ENCODE data around the gene CLCA4.

The CLCA4 gene

DNA sequence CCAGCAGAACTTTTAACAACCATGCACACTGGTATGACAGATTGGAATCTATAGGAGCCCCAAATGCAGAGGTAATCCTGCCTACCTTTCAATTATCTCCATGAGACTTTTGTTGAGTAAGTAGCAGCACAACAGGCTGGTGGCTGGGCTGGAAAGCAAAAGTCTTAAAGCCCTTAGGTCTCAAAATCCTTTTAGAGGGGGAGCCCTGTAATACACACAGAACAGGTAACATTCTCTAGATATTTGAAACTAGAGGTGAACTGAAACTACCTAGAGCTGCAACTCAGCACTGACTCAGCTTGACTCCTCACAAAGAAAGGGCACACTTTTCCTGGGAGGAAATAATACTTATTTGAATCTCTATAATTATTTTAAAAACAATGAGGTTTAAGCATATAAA lies 71.5 kb downstream of the CLCA4 start:
- Histone ChIP-seq H3K27me3 (replicated peaks; ENCODE audit: control insufficient read depth, insufficient read depth, low read length) (no peaks in the 10 kb centered on the region), H3K9ac (ENCODE audit: low read length) (no peak overlapping the region), H3K9me3 (ENCODE audit: control insufficient read depth, low read length) (peaks cover 15% of the 10 kb centered on the region), H3K36me3 (ENCODE audit: control insufficient read depth, insufficient read depth, low read length, severe bottlenecking) (no peaks in the 10 kb centered on the region), H3K4me1 (ENCODE audit: control insufficient read depth, insufficient read depth, low read length) (no peaks in the 10 kb centered on the region), H3K4me3 (ENCODE audit: low read length) (no peak overlapping the region)
- DNase-seq (ENCODE audit: low read depth): no peak

DNA sequence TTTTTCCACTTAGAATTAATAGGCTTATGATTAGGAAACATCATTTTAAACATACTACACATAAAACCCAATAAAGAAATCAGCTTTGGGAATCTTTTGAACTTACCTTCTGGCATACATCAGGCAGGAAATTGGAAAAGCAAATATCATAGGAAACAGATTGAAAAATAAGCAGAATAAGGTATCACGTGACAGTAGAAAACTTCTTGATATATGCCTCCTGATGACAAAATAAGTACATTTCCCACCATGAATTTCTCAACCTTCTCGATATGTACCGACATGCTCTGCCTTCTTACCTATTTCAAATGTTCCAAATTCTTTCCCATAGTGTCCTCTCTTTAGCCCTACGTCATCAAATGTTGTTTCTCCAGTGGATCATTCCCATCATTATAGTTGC lies 72.4 kb downstream of the CLCA4 start:
- DNase-seq (ENCODE audit: low read depth): no peak
- H3K4me1 ChIP-seq (ENCODE audit: control insufficient read depth, insufficient read depth, low read length): no peaks in the 10 kb centered on the region
- no peaks in the 10 kb centered on the region for H3K27me3 ChIP-seq (replicated peaks; ENCODE audit: control insufficient read depth, insufficient read depth, low read length)

DNA sequence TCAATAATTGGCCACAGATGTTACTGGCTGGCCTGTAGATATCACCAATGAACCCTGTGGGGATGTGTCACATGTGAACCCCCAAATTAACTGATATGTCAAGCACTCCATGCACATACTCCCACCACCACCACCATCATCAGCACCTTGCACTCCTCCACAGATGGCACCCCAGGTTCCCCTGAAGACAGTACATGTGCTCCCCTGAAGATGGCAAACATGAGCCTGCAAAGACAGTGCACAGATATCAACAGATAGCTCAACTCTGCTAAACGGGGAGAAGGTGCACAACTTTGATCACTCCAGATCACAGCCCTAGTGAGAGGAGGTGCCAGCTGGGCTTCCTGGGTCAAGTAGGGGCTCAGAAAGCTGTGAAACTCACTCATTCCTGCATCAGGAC lies 74.4 kb downstream of the CLCA4 start:
- H3K9me3 ChIP-seq (ENCODE audit: control insufficient read depth, low read length): peaks cover 25% of the 10 kb centered on the region
- no peaks in the 10 kb centered on the region for H3K27me3 ChIP-seq (replicated peaks; ENCODE audit: control insufficient read depth, insufficient read depth, low read length)
- no peak overlapping the region for H3K4me3 ChIP-seq (ENCODE audit: low read length)
- no peak for DNase-seq (ENCODE audit: low read depth)
- no peaks in the 10 kb centered on the region for H3K36me3 ChIP-seq (ENCODE audit: control insufficient read depth, insufficient read depth, low read length, severe bottlenecking)
- no peaks in the 10 kb centered on the region for H3K4me1 ChIP-seq (ENCODE audit: control insufficient read depth, insufficient read depth, low read length)
- H3K9ac ChIP-seq (ENCODE audit: low read length): no peak overlapping the region

More for the DNA sequence above, 72.4 kb downstream of the CLCA4 start:
- no peak overlapping the region for H3K9ac ChIP-seq (ENCODE audit: low read length)
- H3K36me3 ChIP-seq (ENCODE audit: control insufficient read depth, insufficient read depth, low read length, severe bottlenecking): no peaks in the 10 kb centered on the region
- H3K4me3 ChIP-seq (ENCODE audit: low read length): no peak overlapping the region
- H3K9me3 ChIP-seq (ENCODE audit: control insufficient read depth, low read length): peaks cover 23% of the 10 kb centered on the region
